Activated naive CD4-positive, alpha-beta T cell treated with anti-CD3 and anti-CD28 coated beads for 36 hours (primary cell): Measurements from ENCODE around the gene FAM53B. TPM values are rescaled to one million over a fixed set of nuclear protein-coding genes. Genes with fewer than 3 reads are reported as not detected.
A peak's percentile ranks its signal among the peaks of the same experiment; 100 is the strongest.

Experiments used
- CTCF ChIA-PET: fragments of 350-600 bp; sonication (Branson Sonifier 250); formaldehyde crosslinking; loops from one replicate; lab custom pipeline; 2021; ENCODE audit warnings: antibody characterized with exemption; lab: Charles Lee
- DNase-seq: peaks from one replicate; pipeline ENCODE4 v3.0.0-alpha.2; 2020
- H3K27ac Mint-ChIP-seq: one replicate; pipeline ENCODE4 v1.8.0; 2021; ENCODE audit warnings: mild to moderate bottlenecking, mixed read lengths
- H3K27me3 Mint-ChIP-seq: one replicate; pipeline ENCODE4 v1.8.0; 2021; ENCODE audit warnings: low read depth, mixed read lengths
- H3K36me3 Mint-ChIP-seq: one replicate; pipeline ENCODE4 v1.8.0; 2021; ENCODE audit warnings: low read depth, mixed read lengths
- H3K4me1 Mint-ChIP-seq: one replicate; pipeline ENCODE4 v1.8.0; 2021; ENCODE audit warnings: low read depth, mixed read lengths
- H3K4me3 Mint-ChIP-seq: one replicate; pipeline ENCODE4 v1.8.0; 2021; ENCODE audit warnings: mild to moderate bottlenecking, moderate library complexity, mixed read lengths
- H3K9me3 Mint-ChIP-seq: one replicate; pipeline ENCODE4 v1.8.0; 2021; ENCODE audit warnings: mixed read lengths
- intact Hi-C: fragments of 100-400 bp; cut with micrococcal nuclease; formaldehyde crosslinking; loops from one replicate; pipeline ENCODE4 v1.15.1; 2023
- total RNA-seq, 2 experiments: library from RNA; stranded (reverse); gene quantifications; one replicate each; pipeline ENCODE4 v1.2.3, GENCODE V29; 2021

The FAM53B gene
- total RNA-seq, 2 experiments from 2014 or later, result 11.8 to 11.9 TPM

- no peak overlapping the region for H3K27ac Mint-ChIP-seq
- intact Hi-C loops, result no loop called here
- H3K4me3 Mint-ChIP-seq, result no peak overlapping the region
- no peak for DNase-seq
- H3K36me3 Mint-ChIP-seq, result no peaks in the 10 kb centered on the region
- CTCF ChIA-PET, result interaction anchor here (0.8 to 1.9 kb wide), 3 partner anchors 11 to 35 kb away, joined by 3 to 6 read pairs (median 5); no protein-coding TSS in a partner anchor
- H3K9me3 Mint-ChIP-seq, result no peaks in the 10 kb centered on the region
- peaks cover 72% of the 10 kb centered on the region for H3K4me1 Mint-ChIP-seq
- H3K27me3 Mint-ChIP-seq, result no peaks in the 10 kb centered on the region
Measured at GRCh38 chr10:124713679-124714255, 30.4 kb downstream of the FAM53B start.

GRCh38 chr10:124712704-124713407 is 31.3 kb downstream of the FAM53B start:
- no peak overlapping the region for H3K27ac Mint-ChIP-seq
- H3K9me3 Mint-ChIP-seq, result no peaks in the 10 kb centered on the region
- no peak overlapping the region for H3K4me3 Mint-ChIP-seq
- intact Hi-C loops, result no loop called here
- no peaks in the 10 kb centered on the region for H3K36me3 Mint-ChIP-seq
- H3K4me1 Mint-ChIP-seq, result peaks cover 70% of the 10 kb centered on the region
- CTCF ChIA-PET, result interaction anchor here (0.8 to 1.0 kb wide), 3 partner anchors 10 to 29 kb away, joined by 3 to 6 read pairs (median 4); no protein-coding TSS in a partner anchor
- H3K27me3 Mint-ChIP-seq, result no peaks in the 10 kb centered on the region
- no peak for DNase-seq

GRCh38 chr10:124711145-124711544 is 33.0 kb downstream of the FAM53B start:
- H3K4me1 Mint-ChIP-seq, result peaks cover 65% of the 10 kb centered on the region
- peaks cover 2% of the 10 kb centered on the region for H3K36me3 Mint-ChIP-seq
- intact Hi-C loops, result no loop called here
- CTCF ChIA-PET, result no interaction called here
- no peaks in the 10 kb centered on the region for H3K9me3 Mint-ChIP-seq
- no peak overlapping the region for H3K4me3 Mint-ChIP-seq
- H3K27me3 Mint-ChIP-seq, result no peaks in the 10 kb centered on the region
- no peak for DNase-seq
- no peak overlapping the region for H3K27ac Mint-ChIP-seq

- DNase-seq, result no peak
- H3K27me3 Mint-ChIP-seq, result no peaks in the 10 kb centered on the region
- H3K4me3 Mint-ChIP-seq, result no peak overlapping the region
- no peak overlapping the region for H3K27ac Mint-ChIP-seq
- H3K9me3 Mint-ChIP-seq, result no peaks in the 10 kb centered on the region
- intact Hi-C loops, result no loop called here
- H3K4me1 Mint-ChIP-seq, result peaks cover 65% of the 10 kb centered on the region
- CTCF ChIA-PET, result interaction anchor here (2.7 kb wide), 1 partner anchor 8 kb away, joined by 15 read pairs; no protein-coding TSS in a partner anchor
- peaks cover 3% of the 10 kb centered on the region for H3K36me3 Mint-ChIP-seq
Measured at GRCh38 chr10:124710266-124710881, 33.8 kb downstream of the FAM53B start.

GRCh38 chr10:124709861-124710260 is 34.3 kb downstream of the FAM53B start:
- peaks cover 65% of the 10 kb centered on the region for H3K4me1 Mint-ChIP-seq
- CTCF ChIA-PET, result interaction anchor here (2.7 kb wide), 1 partner anchor 9 kb away, joined by 15 read pairs; no protein-coding TSS in a partner anchor
- DNase-seq, result no peak
- no peak overlapping the region for H3K27ac Mint-ChIP-seq
- H3K36me3 Mint-ChIP-seq, result peaks cover 3% of the 10 kb centered on the region
- H3K4me3 Mint-ChIP-seq, result no peak overlapping the region
- no peaks in the 10 kb centered on the region for H3K9me3 Mint-ChIP-seq
- intact Hi-C loops, result no loop called here
- no peaks in the 10 kb centered on the region for H3K27me3 Mint-ChIP-seq

GRCh38 chr10:124708922-124709520 is 35.2 kb downstream of the FAM53B start:
- DNase-seq, result no peak
- no peaks in the 10 kb centered on the region for H3K27me3 Mint-ChIP-seq
- H3K4me1 Mint-ChIP-seq, result peaks cover 67% of the 10 kb centered on the region
- intact Hi-C loops, result no loop called here
- CTCF ChIA-PET, result interaction anchor here (1.2 to 4.2 kb wide), 3 partner anchors 9 to 24 kb away, joined by 3 to 20 read pairs (median 15); no protein-coding TSS in a partner anchor
- no peak overlapping the region for H3K27ac Mint-ChIP-seq
- no peak overlapping the region for H3K4me3 Mint-ChIP-seq
- peaks cover 3% of the 10 kb centered on the region for H3K36me3 Mint-ChIP-seq
- H3K9me3 Mint-ChIP-seq, result no peaks in the 10 kb centered on the region

- DNase-seq, result no peak
- Mint-ChIP-seq H3K36me3 (peaks cover 3% of the 10 kb centered on the region), H3K4me3 (no peak overlapping the region), H3K4me1 (peaks cover 67% of the 10 kb centered on the region), H3K9me3 (no peaks in the 10 kb centered on the region), H3K27ac (no peak overlapping the region), H3K27me3 (no peaks in the 10 kb centered on the region)
- intact Hi-C loops, result no loop called here
- CTCF ChIA-PET, result interaction anchor here (1.2 to 4.7 kb wide), 4 partner anchors 10 to 33 kb away, joined by 3 to 32 read pairs (median 18); no protein-coding TSS in a partner anchor
Measured at GRCh38 chr10:124708246-124708779, 35.9 kb downstream of the FAM53B start.

GRCh38 chr10:124707551-124707950 is 36.6 kb downstream of the FAM53B start:
- peaks cover 4% of the 10 kb centered on the region for H3K36me3 Mint-ChIP-seq
- no peak overlapping the region for H3K4me3 Mint-ChIP-seq

GRCh38 chr10:124707144-124707467 is 37.1 kb downstream of the FAM53B start:
- no peak overlapping the region for H3K4me3 Mint-ChIP-seq
- CTCF ChIA-PET, result interaction anchor here (4.2 to 7.0 kb wide), 3 partner anchors 10 to 34 kb away, joined by 20 to 67 read pairs (median 32); no protein-coding TSS in a partner anchor
- no peak overlapping the region for H3K27ac Mint-ChIP-seq

More at GRCh38 chr10:124707551-124707950, 36.6 kb downstream of the FAM53B start:
- intact Hi-C loops, result no loop called here
- no peaks in the 10 kb centered on the region for H3K9me3 Mint-ChIP-seq
- H3K27ac Mint-ChIP-seq, result no peak overlapping the region
- H3K27me3 Mint-ChIP-seq, result no peaks in the 10 kb centered on the region
- peaks cover 67% of the 10 kb centered on the region for H3K4me1 Mint-ChIP-seq
- CTCF ChIA-PET, result interaction anchor here (1.2 to 7.0 kb wide), 4 partner anchors 10 to 34 kb away, joined by 3 to 67 read pairs (median 26); no protein-coding TSS in a partner anchor
- no peak for DNase-seq

GRCh38 chr10:124706462-124707143 is 37.6 kb downstream of the FAM53B start:
- H3K9me3 Mint-ChIP-seq, result no peaks in the 10 kb centered on the region
- DNase-seq, result no peak
- H3K4me3 Mint-ChIP-seq, result no peak overlapping the region
- no peaks in the 10 kb centered on the region for H3K27me3 Mint-ChIP-seq
- H3K27ac Mint-ChIP-seq, result no peak overlapping the region
- H3K36me3 Mint-ChIP-seq, result peaks cover 8% of the 10 kb centered on the region
- intact Hi-C loops, result loop anchor here (1.0 kb wide), 1 partner anchor 35 kb away; no protein-coding TSS in a partner anchor
- peaks cover 75% of the 10 kb centered on the region for H3K4me1 Mint-ChIP-seq
- CTCF ChIA-PET, result interaction anchor here (1.3 to 7.0 kb wide), 6 partner anchors 10 to 39 kb away, joined by 3 to 67 read pairs (median 14); no protein-coding TSS in a partner anchor

More at GRCh38 chr10:124707144-124707467, 37.1 kb downstream of the FAM53B start:
- H3K36me3 Mint-ChIP-seq, result peaks cover 4% of the 10 kb centered on the region
- no peaks in the 10 kb centered on the region for H3K27me3 Mint-ChIP-seq
- intact Hi-C loops, result no loop called here
- DNase-seq, result no peak
- no peaks in the 10 kb centered on the region for H3K9me3 Mint-ChIP-seq
- peaks cover 70% of the 10 kb centered on the region for H3K4me1 Mint-ChIP-seq

GRCh38 chr10:124705817-124706461 is 38.2 kb downstream of the FAM53B start:
- intact Hi-C loops, result loop anchor here (1.0 kb wide), 1 partner anchor 35 kb away; no protein-coding TSS in a partner anchor
- Mint-ChIP-seq H3K27ac (no peak overlapping the region), H3K27me3 (no peaks in the 10 kb centered on the region), H3K9me3 (no peaks in the 10 kb centered on the region), H3K4me1 (peaks cover 81% of the 10 kb centered on the region), H3K4me3 (no peak overlapping the region), H3K36me3 (peaks cover 8% of the 10 kb centered on the region)
- CTCF ChIA-PET, result interaction anchor here (1.2 to 7.0 kb wide), 8 partner anchors 9 to 58 kb away, joined by 3 to 67 read pairs (median 6); no protein-coding TSS in a partner anchor
- DNase-seq, result peak; percentile 47
